ENCODE results near the gene ANKRD13D. TPM values are rescaled to one million over a fixed set of nuclear protein-coding genes. Genes with fewer than 3 reads are reported as not detected.

ANKRD13D gene
- total and polyA plus RNA-seq, 2 of the 8 experiments (the other 6 are each of a cell fraction or from before 2014, with no cell fraction given) = 24.9 to 26.5 TPM

DNA sequence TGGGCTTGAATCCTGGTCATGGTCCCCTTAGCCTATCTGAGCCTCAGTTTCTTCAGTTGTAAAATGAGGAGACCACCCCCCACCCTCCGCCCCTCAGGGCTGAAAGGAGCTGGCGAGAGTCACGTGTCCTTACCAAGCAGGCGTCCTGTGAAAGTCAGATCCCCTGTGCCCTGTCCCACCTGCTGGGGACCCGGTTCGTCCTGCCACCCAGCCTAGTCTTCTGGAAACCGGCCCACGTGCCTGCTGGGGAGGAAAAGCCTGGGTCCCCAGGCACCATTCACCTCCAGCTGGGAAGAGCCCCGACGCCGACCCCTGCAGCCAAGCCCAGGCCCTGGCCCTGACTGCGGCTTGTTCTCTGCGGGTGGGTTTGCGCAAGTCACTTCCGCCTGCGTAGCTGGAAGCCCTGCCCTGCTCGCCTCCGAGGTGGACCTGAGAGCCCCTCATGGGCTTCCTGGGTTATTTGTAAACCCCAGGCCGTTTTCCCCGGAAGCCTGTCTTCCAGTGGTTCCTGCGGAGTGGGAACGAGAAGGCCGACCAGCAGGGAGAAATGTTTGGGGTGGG is 13.5 kb downstream of the ANKRD13D start (continued):
- TF ChIP-seq, protein P1, sequence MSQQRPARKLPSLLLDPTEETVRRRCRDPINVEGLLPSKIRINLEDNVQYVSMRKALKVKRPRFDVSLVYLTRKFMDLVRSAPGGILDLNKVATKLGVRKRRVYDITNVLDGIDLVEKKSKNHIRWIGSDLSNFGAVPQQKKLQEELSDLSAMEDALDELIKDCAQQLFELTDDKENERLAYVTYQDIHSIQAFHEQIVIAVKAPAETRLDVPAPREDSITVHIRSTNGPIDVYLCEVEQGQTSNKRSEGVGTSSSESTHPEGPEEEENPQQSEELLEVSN (IDR thresholded peaks at IDR 0.05) = peak; percentile 38; the same call in 1 of the 2 replicates
- TF ChIP-seq MAX (IDR thresholded peaks at IDR 0.05) = peak; percentile 59
- no peak for TF ChIP-seq BCL11A (IDR thresholded peaks at IDR 0.05; ENCODE audit: low read depth in 2 of 2, low read length in 2 of 2)
- no peak for TF ChIP-seq YY1 (IDR thresholded peaks at IDR 0.05; ENCODE audit: low read depth, low read length)
- peak; percentile 40; the same call in 1 of the 2 replicates for TF ChIP-seq USF2 (IDR thresholded peaks at IDR 0.05; ENCODE audit: low read length)
- TF ChIP-seq NANOG (IDR thresholded peaks at IDR 0.05; ENCODE audit: insufficient read depth, low read depth, low read length, poor library complexity, severe bottlenecking) = no peak
- TF ChIP-seq KDM5A (IDR thresholded peaks at IDR 0.05; ENCODE audit: low read length) = no peak
- TF ChIP-seq POLR2A (IDR thresholded peaks at IDR 0.05; ENCODE audit: control extremely low read depth in 1 of 2, low read depth in 2 of 2, low read length in 2 of 2) = peak in 1 of 2 experiments; percentile 42; a peak in 2 of 3 replicates
- TF ChIP-seq, protein P2, sequence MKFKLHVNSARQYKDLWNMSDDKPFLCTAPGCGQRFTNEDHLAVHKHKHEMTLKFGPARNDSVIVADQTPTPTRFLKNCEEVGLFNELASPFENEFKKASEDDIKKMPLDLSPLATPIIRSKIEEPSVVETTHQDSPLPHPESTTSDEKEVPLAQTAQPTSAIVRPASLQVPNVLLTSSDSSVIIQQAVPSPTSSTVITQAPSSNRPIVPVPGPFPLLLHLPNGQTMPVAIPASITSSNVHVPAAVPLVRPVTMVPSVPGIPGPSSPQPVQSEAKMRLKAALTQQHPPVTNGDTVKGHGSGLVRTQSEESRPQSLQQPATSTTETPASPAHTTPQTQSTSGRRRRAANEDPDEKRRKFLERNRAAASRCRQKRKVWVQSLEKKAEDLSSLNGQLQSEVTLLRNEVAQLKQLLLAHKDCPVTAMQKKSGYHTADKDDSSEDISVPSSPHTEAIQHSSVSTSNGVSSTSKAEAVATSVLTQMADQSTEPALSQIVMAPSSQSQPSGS (IDR thresholded peaks at IDR 0.05; ENCODE audit: low read length) = no peak
- TF ChIP-seq CBX5 (IDR thresholded peaks at IDR 0.05; ENCODE audit: low read depth, low read length) = no peak
